HG03565 (cell line): ENCODE results near the gene WDR48.

ENCODE experiments used
- ATAC-seq: cut with Tn5 transposase; IDR thresholded peaks from one replicate; pipeline ENCODE4 v1.9.1; 2021; ENCODE audit warnings: mild to moderate bottlenecking, moderate library complexity; ENCODE audit not compliant: unreplicated experiment

WDR48 gene

GRCh38 chr3:39137991-39138803, 86.4 kb downstream of the WDR48 start:
- no peak for ATAC-seq

- no peak for ATAC-seq
Measured at GRCh38 chr3:39138804-39139415, 87.1 kb downstream of the WDR48 start.

GRCh38 chr3:39139442-39139841, 87.6 kb downstream of the WDR48 start:
- no peak for ATAC-seq

- ATAC-seq, result no peak
Measured at GRCh38 chr3:39140341-39140971, 88.6 kb downstream of the WDR48 start.

GRCh38 chr3:39141171-39141995, 89.6 kb downstream of the WDR48 start:
- ATAC-seq, result no peak

- ATAC-seq, result no peak
Measured at GRCh38 chr3:39142067-39142466, 90.3 kb downstream of the WDR48 start.

GRCh38 chr3:39143051-39143885, 91.5 kb downstream of the WDR48 start:
- no peak for ATAC-seq

- no peak for ATAC-seq
Measured at GRCh38 chr3:39144095-39144747, 92.4 kb downstream of the WDR48 start.

- ATAC-seq, result no peak
Measured at GRCh38 chr3:39144748-39145380, 93.0 kb downstream of the WDR48 start.

- no peak for ATAC-seq
Measured at GRCh38 chr3:39146083-39146501, 94.3 kb downstream of the WDR48 start.
